ENCODE data around the gene CASP12. TPM values are rescaled to one million over a fixed set of nuclear protein-coding genes. Genes with fewer than 3 reads are reported as not detected.

Gene CASP12
- total RNA-seq, 1 donor from 2014 or later = 1.4 TPM

DNA sequence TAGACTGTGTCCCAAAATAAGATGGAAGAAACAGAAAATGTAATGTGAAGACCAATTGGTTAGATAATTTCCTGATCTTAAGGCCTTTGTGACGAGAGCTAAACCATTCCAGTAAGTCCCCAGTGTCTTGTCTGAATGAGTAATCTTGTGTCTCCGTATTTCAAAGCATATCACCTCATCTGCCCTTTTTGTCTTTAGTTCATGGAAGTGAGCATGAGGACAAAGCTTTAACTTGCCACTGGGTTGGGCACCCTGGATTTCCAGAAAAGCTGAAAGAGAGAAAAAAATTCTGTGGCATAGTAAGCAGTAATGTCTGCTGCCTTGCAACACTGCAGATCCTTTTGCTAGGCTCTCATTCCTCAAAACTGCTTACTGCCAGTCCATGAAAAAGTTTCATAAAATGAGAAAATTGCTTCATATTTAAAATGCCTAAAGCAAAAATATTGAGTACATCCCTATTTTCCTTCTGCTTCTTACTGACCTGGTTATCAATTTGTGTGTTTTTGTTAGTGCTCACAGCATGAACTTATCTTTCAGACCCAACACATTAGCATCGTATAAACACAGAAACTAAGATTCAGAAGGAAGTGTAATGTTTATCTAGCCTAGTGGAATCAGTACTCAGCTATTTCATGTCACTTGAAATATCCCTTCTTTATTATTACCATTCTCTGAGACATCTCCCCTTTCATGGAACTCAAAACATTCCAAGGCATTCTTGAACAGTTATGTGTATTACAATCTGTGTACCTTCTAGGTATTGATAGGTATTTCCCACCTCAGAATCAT is 5.3 kb downstream of the CASP12 start:
- DNase-seq (ENCODE audit: low spot score) = no peak

DNA sequence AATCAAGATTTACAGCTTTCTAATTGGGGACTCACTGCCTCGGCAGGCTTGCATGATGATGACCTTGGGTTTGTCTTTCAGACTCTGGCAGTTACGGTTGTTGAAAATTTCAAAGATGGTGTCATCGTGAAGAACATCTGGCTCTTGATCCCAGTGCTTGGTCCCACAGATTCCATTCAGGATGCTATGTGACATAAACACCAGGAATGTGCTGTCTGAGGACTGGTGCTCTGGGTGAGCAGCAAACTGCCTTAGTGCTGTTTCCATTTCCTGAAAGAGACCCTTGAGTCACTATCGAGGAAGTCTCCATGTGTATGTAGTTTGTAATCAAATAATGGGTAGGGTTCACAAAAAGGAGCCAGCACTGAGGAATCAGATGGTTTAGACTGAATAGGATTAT is 7.1 kb downstream of the CASP12 start:
- no peak for DNase-seq (ENCODE audit: low spot score)

DNA sequence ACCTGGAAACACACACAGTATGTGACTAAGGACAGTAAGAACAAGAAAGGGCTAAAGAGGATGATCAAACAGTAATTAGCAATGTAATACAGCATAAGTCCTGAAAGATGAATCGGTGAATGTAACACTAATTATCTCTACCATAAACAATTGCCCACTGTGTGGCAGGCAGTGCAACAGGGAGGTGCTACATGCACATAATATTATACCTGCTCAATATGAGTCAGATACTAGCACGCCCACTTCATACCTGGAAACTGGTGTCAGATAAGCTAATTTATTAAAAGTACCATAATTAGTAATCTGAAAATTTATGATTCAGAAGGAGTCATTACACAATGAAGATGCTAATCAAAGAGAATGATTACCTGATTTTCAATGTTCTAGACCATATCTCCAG is 14.9 kb downstream of the CASP12 start:
- DNase-seq (ENCODE audit: low spot score) = no peak

DNA sequence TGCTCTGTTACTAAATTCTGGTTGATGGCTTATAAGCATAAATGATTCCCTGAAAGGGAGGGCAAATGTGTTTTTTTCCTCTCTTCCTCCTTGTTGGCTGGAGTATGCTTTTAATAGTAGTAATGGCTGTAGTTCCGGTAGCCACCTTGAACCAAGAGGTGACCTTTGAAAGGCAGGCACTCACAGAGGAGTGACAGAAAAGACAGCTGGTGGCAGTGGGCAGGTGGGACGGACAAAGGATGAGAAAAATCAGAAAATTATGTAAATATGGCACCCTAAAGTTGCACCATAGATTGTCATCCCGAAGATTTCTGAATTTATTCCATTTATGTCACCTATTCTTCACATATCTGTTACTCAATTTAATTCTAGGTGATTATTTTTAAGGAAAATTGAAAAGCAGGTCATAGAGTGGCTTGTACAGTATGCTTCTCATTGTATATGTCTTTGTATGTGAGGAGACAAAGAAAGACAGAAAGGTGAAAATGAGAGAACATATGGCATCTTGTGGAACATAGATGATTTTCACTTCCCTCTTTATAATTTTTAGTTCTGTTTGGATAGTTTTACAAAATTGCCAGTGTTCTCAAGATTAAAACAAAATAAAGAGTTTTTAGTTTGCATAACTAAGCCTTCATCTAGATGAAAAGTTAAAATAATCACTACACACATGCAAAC is 17.0 kb downstream of the CASP12 start:
- DNase-seq (ENCODE audit: low spot score) = no peak

DNA sequence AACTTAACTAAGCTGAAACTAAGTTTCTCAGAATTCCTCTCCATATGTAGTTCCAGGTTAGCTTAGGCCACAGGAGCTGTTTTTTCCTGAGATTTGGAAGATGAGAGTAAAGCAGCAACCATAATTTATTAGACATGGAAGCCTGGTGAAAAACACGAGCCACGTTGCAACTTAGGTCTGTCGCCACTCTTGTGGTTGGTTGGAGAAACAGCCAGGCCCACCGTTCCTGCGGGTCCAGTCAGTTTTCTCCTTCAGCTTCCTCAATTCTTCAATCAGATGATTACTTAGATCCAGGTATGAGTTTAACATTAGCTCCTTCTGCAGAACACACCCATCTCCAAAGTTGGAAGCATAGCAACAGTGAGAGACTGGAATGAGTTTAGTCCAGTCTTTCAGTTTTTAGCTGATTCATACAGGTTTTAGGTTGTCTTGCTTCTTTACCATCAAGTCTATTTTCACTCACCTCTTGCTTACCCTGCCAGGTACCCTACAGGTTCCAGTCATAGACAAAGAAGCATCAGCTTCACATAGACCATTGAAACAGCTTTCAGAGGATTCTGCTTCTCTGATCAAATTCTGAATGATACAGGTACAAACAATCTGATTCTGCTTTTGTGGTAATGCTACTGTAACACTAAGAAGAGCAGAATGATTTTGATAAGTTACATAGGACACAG is 18.6 kb downstream of the CASP12 start:
- DNase-seq (ENCODE audit: low spot score) = no peak

DNA sequence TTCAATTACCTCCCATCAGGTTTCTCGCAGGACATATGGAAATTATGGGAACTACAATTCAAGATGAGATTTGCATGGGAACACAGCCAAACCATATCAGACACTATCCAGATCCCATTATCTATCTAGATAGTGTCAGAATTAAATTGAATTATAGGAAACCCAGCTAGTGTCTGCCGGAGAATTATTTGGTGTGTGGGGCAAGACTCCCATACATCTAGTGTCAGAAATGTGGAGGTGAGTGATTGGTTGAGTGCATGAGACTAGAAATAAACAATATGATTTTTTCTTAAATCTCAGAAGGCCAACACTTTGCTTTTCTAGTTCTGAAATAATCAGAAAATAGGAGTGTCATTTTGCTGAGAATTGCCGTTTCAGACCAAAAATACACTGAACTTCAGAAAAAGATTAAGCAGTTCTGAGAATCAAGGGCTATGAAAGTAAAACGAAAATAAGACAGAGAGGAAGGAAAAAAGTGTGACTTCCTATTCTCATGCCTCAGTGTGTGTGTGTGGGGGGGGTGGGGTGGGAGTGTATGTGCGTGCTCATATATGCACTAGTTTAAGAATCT is 21.3 kb downstream of the CASP12 start:
- DNase-seq (ENCODE audit: low spot score) = no peak

DNA sequence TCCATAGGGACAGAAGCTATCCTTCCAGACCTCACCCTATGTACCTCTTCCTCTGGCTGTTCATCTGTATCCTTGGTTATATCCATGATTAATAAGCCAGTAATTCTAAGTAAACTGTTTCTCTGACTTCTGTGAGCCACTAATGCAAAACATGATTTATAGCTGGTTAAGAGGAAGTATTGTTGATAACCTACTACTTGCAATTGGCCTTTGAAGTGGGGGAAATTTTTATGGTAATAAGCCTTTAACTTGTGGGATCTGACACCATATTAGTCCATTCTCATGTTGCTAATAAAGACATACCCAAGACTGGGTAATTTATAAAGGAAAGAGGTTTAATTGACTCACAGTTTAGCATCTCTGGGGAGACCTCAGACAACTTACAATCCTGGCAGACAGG is 21.9 kb downstream of the CASP12 start:
- no peak for DNase-seq (ENCODE audit: low spot score)

DNA sequence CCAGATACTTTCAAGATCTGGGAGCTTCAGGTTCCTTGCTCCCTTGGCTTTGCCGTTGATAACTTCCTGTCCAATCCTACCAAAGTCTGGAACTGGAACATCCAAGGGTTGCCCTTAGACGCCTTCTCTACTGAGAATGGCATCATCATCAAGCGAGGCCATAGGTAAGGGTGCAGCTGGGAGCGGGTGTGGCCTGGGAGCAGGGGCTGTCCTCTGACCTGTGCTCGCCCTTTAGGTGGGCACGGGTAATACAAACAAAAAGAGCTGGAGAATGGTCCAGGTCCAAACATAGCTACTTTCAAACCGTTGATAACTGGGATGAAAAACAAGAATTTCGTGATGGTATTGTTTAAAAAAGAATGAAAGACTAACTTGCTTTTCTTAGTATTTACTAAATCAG is 25.0 kb downstream of the CASP12 start:
- no peak for DNase-seq (ENCODE audit: low spot score)

DNA sequence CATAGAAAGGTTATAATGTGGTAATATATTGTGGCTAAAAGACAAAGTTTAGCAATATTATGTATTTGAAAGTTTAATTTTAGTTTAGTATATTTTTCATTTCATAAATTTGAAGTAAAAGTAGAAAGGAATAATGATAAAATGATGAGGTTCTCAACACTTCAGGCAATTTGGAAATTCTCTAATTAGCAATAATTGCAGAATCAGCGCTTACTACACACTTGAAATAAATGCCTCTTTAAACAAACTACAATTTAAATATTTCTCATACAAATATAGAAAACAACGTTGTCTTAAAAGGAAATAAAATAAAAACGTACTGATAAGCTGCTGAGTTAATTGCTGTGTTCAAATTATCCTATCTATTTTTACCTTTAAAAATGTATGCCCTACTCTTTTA is 25.9 kb downstream of the CASP12 start:
- DNase-seq (ENCODE audit: low spot score) = no peak

DNA sequence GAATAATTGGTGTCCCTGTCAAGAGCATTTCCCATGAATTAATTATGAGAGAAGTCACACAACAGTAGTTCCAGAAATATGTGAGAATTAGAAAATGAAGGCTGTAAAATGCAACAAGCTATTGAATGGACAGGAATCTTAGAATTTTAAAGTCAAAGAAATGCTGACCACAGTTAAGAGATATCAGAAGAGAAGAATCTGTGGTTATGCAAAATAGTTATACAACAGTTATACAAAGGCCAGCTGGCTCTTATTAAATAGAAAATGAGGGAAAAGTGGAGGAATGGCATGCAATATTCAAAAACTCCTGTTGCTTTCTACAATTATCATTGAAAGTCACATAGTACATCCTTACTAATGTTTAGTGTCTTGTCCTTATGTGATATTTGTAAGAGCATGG is 27.4 kb downstream of the CASP12 start:
- no peak for DNase-seq (ENCODE audit: low spot score)

DNA sequence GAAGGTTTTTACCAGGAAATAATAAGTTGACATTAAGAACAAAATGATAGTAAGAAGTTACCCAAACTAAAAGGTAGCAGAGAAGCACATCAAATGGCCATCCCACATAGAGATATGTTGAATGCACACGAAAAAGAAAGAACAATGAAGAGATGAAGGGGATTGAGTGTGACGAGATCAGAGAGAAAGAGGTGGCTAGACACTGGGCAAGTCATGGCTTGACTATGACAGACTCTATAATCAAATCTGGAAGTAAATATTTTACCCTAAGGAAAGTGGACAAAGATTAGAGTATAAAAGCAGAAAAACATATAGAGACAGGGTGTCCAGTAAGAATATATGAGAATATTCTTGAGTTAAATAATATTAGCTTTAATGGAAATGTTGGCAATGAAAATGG is 31.4 kb downstream of the CASP12 start:
- no peak for DNase-seq (ENCODE audit: low spot score)

DNA sequence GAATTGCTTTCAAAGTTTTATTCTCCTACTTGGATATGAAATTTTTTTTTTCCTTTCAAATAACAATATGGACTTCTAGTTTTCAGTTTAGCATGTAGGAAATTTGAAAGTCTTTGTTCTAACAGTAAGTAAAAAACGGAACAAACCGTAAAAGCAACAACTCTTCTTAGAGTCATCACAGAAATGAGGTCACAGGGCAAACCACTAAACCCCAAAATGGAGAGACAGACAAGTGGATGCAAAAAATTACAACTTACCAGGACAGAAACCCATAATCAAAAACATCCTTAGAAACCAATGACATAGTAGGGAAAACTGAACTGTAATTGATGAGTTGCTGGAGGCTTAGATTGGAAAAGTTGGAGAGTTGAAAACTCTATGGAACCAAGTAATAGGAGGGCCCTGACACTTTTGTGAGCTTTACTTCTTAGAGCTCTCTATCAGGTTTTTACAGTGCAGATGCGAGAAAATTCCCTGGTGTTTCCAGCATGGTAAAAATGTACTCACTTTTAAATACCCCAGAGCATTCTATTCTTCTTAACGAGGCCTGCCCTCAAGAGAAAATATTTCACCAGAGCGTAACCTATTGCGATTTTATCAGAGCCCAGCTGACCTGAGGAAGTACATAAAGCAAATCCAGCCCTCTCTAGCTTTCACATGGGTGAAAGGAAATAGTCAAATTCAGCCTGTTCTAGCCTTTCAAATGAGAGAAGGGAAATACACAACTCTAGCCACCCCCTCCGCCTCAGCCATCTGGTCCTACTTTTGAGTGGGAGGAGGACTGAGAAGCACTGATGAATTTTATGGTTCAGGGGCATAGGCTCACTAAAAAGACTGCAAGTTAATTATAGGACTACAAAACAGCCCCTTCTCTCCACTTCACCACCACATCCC is 39.1 kb downstream of the CASP12 start:
- no peak for DNase-seq (ENCODE audit: low spot score)

DNA sequence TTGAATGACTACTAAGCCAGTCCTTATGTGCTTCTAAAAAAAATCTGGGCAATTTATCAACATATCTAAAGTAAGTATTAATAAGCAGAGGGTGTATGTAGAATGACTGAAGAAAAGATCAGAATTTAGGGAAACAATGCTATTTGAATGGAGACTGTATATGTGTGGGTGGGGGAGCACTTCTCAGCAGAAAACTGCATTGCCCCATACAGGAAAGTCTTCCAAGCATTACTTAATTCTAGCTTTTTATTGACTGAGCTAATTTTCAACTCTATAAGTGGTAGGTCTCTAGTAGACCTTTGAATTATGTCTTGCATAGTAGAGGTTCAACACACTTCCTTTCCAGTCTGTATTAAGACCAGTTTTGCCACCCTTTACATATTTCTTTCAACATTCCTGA is 41.7 kb downstream of the CASP12 start:
- DNase-seq (ENCODE audit: low spot score) = no peak

DNA sequence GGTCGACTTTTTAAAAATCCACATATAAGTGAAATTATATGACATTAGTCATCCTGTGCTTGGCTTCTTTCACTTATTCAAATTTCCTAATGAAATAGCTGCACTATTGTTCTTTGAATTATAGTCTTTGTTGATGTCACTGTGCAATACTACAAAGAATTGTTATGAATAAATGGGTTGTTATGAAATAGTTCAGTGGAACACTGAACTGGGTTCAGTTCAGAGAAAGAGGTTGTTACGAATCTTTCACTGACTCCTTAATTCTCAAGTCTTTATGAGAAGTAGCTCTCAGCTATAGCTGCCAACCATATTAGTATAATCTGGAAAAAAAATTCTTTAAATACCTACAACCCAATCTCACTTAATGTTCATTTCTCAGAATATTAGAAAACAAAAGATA is 42.3 kb downstream of the CASP12 start:
- no peak for DNase-seq (ENCODE audit: low spot score)

DNA sequence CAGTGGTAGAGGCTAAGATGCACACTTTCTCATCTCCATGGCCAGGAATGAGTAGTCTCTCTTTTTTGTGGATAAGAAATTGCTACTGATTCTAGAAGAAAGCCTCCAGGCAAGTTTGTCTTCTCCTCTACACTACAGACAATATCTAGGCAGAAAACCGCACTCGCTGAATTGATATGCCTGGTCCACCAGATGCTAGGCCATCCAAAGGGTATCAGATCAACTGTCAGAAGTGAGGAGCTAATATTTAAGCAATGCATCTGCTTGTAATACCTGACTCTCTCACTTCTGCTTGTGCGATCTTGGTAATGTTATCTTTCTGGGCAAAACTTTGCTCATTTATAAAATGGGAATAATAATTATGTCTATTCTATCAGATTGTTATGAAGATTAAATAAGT is 45.0 kb downstream of the CASP12 start:
- DNase-seq (ENCODE audit: low spot score) = no peak

DNA sequence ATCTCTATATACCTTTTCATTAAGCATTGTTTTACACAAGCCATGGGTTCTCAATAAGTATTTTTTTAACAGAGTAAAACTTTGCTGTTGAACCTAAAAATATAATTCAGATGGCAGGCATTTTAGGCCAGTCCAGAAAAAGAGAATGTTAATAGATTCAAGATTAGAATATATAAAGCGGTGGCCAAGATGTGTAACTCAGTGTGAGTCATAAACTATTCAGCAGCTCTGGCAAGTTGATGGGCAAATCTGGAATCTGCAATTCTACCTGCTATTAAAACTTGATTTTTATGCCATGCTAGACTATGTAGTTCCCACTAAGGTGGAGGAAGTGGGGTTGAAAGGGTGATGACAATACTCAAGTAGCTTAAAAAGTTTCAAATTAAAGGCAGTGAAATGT is 45.4 kb downstream of the CASP12 start:
- no peak for DNase-seq (ENCODE audit: low spot score)

DNA sequence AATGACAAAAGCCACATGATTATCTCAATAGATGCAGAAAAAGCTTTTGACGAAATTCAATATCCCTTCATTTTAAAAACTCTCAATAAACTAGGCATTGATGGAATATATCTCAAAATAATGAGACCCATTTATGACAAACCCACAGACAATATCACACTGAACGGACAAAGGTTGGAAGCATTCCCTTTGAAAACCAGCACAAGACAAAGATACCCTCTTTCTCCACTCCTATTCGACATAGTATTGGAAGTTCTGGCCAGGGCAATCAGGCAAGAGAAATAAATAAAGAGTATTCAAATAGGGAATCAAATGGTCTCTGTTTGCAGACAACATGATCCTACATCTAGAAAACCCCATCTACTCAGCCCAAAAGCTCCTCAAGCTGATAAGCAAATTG is 52.0 kb downstream of the CASP12 start:
- DNase-seq (ENCODE audit: low spot score) = no peak

DNA sequence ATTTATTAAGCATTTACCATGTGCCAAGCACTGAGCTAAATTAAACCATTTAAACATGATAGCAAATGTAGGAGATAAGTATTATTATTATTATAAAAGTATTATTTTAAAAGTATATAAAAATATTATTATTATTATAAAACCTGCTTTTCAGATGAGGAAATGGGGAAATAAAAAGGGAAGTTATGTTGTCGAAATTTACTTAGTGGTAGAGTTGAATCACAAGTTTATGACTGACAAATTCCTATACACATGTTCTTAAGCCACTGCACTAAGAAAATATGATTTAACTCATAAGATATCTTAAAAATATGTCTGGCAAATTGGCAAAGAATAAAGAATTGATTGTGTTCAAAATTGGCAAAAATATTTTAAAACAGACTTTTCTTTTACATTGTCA is 53.8 kb downstream of the CASP12 start:
- no peak for DNase-seq (ENCODE audit: low spot score)

DNA sequence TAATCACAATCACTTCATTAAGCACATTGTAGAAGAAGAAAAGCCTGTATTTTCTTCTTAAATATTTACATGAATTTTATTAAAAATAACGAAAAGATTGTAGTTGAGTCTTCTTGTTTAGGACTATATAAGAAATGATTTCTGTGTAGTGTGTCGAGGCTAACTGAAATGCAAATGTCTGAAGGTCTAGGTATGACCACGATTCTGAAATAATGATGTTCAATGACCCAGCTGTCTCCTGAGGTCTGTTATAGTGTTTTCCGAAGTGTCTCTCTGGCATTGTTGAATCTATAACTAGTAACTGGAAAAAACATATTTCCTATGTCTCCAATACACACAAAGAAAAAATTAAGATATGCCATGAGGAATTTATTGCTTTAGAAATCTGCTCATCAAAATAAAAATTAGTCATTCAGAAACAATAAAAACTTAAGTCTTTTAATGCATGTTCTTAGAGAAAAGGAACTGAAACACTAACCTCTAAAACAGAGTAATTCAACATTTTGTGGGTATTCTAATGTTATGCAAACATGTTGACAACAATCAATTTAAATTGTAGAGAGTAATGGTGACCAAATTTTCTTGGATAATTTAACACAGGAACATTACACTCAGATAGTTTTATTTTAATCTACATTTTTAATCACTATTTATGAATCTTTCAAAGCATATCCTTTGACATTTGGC is 55.0 kb downstream of the CASP12 start:
- DNase-seq (ENCODE audit: low spot score) = no peak

DNA sequence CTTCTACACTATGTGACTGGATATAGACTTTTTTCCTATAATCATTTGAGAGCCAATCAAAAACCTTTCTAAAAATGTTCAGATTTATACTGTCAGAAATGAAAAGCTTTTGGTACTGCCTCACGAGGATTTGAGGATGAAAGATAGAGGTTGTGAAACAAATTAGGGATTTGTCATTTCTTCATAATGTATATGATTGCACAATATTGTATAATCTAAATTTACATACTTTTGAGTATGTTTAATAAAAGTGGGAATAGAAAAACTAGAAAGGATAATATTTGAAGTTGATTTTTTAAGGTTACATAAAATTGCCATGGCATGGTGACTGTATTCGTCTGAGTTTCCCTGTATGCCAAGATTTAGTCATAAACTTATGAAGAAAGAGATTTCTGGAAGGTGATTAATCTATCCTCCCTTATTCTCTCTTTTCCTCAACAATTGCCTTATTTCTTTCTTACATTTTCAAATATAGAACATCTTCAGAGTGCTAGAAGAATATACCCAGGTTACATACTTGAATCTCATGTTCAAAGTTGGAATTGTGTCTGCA is 56.2 kb downstream of the CASP12 start:
- DNase-seq (ENCODE audit: low spot score) = no peak

DNA sequence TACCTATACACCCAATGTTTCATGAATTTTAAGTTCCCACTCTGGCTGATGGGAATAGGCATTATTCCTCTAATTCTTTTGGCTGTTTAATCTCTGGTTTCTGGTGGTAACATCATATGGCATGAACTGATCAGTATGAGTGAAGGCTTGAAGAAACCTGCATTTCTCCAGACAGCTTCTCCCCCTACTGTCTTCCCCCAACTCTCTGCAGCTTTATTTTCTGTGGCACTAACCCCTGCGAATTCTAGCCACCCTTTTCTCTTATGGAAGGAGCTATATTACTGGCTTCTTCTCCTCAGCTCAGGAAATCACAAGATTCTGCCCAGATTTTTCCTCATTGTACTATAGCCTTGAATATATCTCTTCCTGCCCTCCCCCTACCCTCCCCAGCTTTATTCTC is 57.1 kb downstream of the CASP12 start:
- DNase-seq (ENCODE audit: low spot score) = no peak
